Measurements from ENCODE around the gene FANCC.

Gene FANCC

DNA sequence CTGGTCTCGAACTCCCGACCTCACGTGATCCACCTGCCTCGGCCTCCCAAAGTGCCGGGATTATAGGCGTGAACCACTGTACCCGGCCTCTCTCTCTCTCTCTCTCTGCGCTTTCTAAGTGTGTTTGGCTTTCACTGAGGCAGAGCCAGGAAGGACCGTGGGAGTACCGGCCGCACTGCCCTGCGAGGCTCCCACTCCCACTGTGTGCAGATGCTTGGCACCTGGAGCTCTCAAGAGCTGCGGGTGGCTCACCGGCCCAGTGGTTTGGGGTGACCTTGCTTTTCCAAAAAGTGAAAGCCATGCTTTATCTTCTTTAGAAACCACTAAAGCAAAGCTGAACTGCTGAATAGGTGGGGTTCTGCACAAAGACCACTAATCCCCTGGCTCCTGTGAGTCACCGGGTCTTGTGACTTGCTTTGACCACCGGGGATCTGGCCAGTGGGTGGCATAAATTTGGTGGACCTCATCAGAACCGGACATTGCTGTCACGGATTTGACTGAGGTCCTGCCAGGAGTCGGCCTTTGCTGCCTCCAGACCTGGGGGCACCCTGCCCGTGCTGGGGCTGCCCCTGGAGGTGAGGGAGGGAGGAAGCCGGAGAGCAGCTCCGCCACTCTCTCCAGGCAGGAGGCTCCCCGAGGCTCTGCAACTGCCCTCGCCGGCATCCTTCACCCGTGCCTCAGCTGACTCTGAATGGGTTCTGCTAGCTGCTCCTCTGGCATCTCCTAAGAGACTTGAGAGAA lies 228.9 kb downstream of the FANCC start:
- no peak overlapping the region for H3K4me3 ChIP-seq (ENCODE audit: low read length)
- DNase-seq (ENCODE audit: low read depth), result no peak
- TF ChIP-seq, protein P1, sequence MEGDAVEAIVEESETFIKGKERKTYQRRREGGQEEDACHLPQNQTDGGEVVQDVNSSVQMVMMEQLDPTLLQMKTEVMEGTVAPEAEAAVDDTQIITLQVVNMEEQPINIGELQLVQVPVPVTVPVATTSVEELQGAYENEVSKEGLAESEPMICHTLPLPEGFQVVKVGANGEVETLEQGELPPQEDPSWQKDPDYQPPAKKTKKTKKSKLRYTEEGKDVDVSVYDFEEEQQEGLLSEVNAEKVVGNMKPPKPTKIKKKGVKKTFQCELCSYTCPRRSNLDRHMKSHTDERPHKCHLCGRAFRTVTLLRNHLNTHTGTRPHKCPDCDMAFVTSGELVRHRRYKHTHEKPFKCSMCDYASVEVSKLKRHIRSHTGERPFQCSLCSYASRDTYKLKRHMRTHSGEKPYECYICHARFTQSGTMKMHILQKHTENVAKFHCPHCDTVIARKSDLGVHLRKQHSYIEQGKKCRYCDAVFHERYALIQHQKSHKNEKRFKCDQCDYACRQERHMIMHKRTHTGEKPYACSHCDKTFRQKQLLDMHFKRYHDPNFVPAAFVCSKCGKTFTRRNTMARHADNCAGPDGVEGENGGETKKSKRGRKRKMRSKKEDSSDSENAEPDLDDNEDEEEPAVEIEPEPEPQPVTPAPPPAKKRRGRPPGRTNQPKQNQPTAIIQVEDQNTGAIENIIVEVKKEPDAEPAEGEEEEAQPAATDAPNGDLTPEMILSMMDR (IDR thresholded peaks at IDR 0.05; ENCODE audit: insufficient read depth, low read depth, low read length, missing control alignments), result no peak

DNA sequence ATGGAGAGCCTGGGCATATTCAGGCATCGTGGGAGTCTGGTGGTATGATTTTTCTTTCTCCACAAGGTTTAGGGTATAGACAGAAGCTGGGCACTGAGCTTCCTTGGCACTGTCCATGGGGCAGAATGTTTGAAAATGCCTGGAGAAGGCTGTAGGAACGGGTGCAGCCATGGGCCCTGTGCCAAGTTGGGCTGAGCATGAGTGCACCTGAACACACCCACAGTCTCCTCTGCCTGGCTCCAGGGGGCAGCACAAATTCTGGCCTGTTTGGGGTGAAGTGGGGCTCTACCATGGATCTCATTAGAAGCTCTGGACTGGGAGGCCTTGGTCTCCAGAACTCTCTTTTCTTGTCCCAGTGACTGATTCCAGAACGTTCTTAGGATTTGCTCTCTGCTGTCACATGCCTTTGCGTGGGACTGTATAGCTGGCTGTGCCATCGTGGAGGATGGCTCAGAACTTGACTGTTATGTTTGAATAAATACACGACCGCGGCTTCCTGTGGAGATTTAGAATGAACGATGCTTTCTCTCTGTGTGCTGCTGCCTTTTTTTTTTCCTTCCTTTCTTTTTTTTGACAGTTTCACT lies 229.8 kb downstream of the FANCC start:
- TF ChIP-seq, protein P1 (IDR thresholded peaks at IDR 0.05; ENCODE audit: insufficient read depth, low read depth, low read length, missing control alignments), result peak; percentile 49
- peak; percentile 75 for DNase-seq (ENCODE audit: low read depth)

DNA sequence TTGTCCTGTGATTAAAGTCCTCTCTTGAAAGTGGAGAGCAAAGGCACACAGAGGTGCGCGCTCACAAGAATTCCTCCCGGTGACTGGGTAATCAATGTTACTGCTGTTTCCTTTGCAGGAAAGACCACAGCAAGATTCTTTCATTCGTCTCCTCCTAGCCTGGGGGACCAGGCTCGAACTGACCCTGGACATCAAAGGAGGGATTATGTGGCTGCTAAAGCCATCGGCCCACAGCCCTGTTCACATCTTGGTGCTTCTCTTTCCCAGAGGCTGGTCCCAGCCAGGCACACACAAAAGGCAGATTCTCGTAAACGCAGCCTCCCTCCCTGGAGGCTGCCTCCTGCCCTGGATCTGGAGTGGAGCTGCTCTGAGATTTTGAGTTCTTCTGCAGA lies 230.9 kb downstream of the FANCC start:
- DNase-seq (ENCODE audit: low read depth), result no peak
- H3K4me3 ChIP-seq (ENCODE audit: low read length), result no peak overlapping the region
- TF ChIP-seq, protein P1 (IDR thresholded peaks at IDR 0.05; ENCODE audit: insufficient read depth, low read depth, low read length, missing control alignments), result no peak

More for the DNA sequence above, 229.8 kb downstream of the FANCC start:
- no peak overlapping the region for H3K4me3 ChIP-seq (ENCODE audit: low read length)

DNA sequence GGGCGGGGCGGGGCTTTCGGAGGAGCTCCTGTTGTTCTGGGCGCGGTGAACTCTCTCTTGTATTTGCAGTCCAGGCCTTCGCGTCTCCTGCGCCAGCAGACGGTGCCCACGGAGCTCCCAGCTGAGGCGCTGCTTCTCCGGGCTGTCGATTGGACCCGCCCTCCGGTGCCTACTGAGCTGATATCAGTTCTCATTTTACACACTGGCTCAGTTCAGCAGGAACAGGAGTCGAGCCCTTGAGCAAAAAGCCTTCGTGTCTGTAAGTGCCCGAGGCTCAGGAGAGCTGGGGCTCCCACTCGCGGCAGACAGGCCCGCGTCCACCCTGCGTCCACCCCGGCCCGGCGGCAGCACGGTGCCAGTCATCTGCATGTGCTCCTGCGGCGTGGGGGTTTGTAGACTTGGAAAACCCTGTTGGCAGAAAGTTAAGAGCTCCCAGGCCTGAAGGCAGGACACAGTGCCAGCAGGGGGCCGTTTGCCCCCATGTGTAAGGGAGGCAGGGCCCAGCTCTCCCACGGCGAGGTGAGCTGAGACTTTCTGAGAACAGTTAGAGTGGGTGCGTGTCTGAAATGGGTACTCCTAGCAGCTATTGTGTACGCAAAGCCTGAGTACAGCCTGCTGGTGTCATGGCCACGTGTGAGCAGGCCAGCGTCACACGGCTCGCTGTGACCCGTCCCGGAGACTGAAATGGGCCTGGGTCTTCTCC lies 231.5 kb downstream of the FANCC start:
- no peak overlapping the region for H3K4me3 ChIP-seq (ENCODE audit: low read length)
- TF ChIP-seq, protein P1 (IDR thresholded peaks at IDR 0.05; ENCODE audit: insufficient read depth, low read depth, low read length, missing control alignments), result no peak
- DNase-seq (ENCODE audit: low read depth), result no peak

DNA sequence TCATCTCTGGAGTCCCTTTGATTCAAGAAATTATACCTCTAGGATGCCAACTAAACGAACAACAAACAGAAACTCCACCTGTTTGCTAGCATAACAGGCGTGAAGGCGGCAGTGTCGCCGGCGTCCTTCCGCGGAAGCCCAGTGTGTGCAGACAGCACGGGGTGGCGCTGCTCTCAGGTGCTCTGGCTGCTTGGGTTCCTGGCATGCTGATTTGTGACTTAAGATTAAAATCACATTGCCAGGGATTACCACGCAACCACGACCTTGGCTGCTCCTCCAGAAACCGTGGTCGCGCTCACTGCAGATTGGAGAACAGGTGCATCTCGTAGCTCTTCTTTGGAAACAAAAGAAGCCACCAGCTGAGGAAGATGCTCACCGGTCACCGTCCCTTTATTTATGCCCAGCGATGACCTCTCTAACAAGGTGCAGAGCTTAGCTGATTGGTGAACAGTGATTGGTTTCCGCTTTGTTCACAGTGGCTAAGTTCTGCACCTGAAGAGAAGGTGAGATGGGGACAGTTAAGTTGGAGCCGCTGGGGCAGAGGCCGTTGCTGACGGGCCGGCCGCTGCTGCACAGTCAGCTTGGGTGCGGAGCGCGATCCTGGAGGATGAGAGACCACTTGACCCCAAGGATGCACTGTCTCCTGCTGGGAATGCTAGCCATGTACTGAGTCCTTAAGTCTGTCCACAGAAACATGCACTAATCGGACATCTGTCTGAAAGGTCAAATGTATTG lies 232.3 kb downstream of the FANCC start:
- H3K4me3 ChIP-seq (ENCODE audit: low read length), result no peak overlapping the region
- DNase-seq (ENCODE audit: low read depth), result no peak
- TF ChIP-seq, protein P1 (IDR thresholded peaks at IDR 0.05; ENCODE audit: insufficient read depth, low read depth, low read length, missing control alignments), result no peak

DNA sequence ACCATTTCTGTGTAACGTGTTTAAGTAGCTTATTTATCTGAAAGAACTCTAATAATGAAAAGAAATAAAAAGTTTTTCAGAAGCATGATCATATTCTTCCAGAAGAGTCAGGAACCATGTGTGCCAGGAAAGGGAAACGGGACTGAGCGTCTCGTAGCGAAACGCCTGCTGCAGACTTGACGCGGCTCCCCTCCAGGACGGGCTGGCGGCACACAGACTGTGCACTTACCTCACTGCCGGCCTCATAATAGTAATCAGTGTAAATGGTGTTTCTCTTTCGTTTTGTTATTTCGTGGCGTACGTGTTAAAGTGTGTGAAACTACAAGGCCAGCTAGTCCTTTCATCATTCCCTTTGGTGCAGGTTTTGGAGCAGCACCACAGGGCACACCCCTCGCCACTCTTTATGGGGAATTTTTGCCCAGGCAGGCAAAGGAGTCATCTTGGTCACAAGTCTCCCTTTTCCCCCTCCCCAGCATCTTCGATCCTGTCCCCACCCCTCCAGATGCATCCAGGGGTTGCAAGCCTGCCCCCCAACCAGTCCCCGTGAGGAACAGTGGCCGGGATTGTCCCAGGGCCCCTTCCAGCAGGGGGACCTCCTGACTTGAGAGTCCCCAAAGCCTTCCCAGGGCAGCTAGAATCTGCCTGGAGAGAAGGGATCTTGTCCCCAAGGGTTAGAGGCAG lies 233.1 kb downstream of the FANCC start:
- no peak overlapping the region for H3K4me3 ChIP-seq (ENCODE audit: low read length)
- TF ChIP-seq, protein P1 (IDR thresholded peaks at IDR 0.05; ENCODE audit: insufficient read depth, low read depth, low read length, missing control alignments), result no peak
- DNase-seq (ENCODE audit: low read depth), result no peak
